ENCODE results near the gene HTR7.

Gene HTR7

DNA sequence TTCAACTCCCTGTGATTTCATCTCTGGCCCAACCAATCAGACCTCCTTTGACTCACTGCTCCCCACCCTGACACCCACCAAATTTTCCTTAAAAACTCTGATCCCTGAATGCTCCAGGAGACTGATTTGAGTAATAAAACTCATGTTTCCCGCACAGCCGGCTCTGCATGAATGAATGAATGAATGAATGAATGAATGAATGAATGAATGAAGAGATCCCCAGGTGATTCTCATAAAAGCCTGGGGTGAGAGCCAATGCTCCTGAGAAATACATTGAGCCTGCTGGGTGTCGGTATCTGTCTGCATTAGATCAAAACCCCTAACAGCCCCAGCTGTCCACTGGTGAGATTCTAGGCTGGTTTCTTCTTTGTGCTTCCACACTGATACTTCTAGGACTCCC lies 58.7 kb downstream of the HTR7 start:
- H3K4me3 ChIP-seq (ENCODE audit: low read depth in 1 of 2, low read length in 2 of 2) = no peak overlapping the region
- no peaks in the 10 kb centered on the region for H3K9me3 ChIP-seq (ENCODE audit: low read length)
- H3K36me3 ChIP-seq (ENCODE audit: insufficient read depth, low read length) = no peaks in the 10 kb centered on the region
- no peak overlapping the region for H3K9ac ChIP-seq (ENCODE audit: low read length)
- no peak overlapping the region for H3K27ac ChIP-seq (ENCODE audit: low read depth, low read length)
- no peaks in the 10 kb centered on the region for H3K4me1 ChIP-seq (ENCODE audit: insufficient read depth, low read length)
- no peaks in the 10 kb centered on the region for H3K27me3 ChIP-seq (ENCODE audit: control insufficient read depth in 1 of 2, insufficient read depth in 2 of 2, low read length in 2 of 2)

DNA sequence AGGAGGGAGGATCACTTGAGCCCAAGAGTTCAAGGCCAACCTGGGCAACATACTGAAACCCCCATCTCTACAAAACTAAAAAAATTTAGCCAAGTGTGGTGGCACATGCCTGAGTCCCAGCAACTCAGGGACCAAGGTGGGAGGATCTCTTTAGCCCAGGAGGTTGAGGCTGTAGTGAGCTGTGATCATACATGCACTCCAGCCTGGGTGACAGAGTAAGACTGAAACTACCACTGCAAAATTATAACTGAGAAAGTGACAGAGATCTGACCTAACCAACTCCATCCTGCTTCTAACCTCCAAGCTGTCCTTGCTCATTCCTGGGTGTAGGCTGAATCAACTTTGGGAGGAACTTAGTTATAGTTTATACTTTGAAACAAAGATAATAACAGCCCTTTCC lies 59.4 kb downstream of the HTR7 start:
- Histone ChIP-seq H3K4me1 (ENCODE audit: insufficient read depth, low read length) (no peaks in the 10 kb centered on the region), H3K4me3 (ENCODE audit: low read depth in 1 of 2, low read length in 2 of 2) (no peak overlapping the region), H3K36me3 (ENCODE audit: insufficient read depth, low read length) (no peaks in the 10 kb centered on the region), H3K27ac (ENCODE audit: low read depth, low read length) (no peak overlapping the region), H3K9ac (ENCODE audit: low read length) (no peak overlapping the region), H3K27me3 (ENCODE audit: control insufficient read depth in 1 of 2, insufficient read depth in 2 of 2, low read length in 2 of 2) (no peaks in the 10 kb centered on the region), H3K9me3 (ENCODE audit: low read length) (no peaks in the 10 kb centered on the region)

GRCh38 chr10:90790422-90790821 lies 67.4 kb downstream of the HTR7 start:
- Histone ChIP-seq H3K4me3 (ENCODE audit: low read depth in 1 of 2, low read length in 2 of 2) (no peak overlapping the region), H3K4me1 (ENCODE audit: insufficient read depth, low read length) (no peaks in the 10 kb centered on the region), H3K9me3 (ENCODE audit: low read length) (no peaks in the 10 kb centered on the region), H3K27ac (ENCODE audit: low read depth, low read length) (no peak overlapping the region), H3K36me3 (ENCODE audit: insufficient read depth, low read length) (no peaks in the 10 kb centered on the region), H3K9ac (ENCODE audit: low read length) (no peak overlapping the region), H3K27me3 (ENCODE audit: control insufficient read depth in 1 of 2, insufficient read depth in 2 of 2, low read length in 2 of 2) (no peaks in the 10 kb centered on the region)

- no peak overlapping the region for H3K9ac ChIP-seq (ENCODE audit: low read length)
- H3K27ac ChIP-seq (ENCODE audit: low read depth, low read length) = no peak overlapping the region
- no peaks in the 10 kb centered on the region for H3K27me3 ChIP-seq (ENCODE audit: control insufficient read depth in 1 of 2, insufficient read depth in 2 of 2, low read length in 2 of 2)
- H3K36me3 ChIP-seq (ENCODE audit: insufficient read depth, low read length) = no peaks in the 10 kb centered on the region
- no peak overlapping the region for H3K4me3 ChIP-seq (ENCODE audit: low read depth in 1 of 2, low read length in 2 of 2)
- H3K4me1 ChIP-seq (ENCODE audit: insufficient read depth, low read length) = no peaks in the 10 kb centered on the region
- no peaks in the 10 kb centered on the region for H3K9me3 ChIP-seq (ENCODE audit: low read length)
Measured at GRCh38 chr10:90788968-90789367, 68.9 kb downstream of the HTR7 start.

- Histone ChIP-seq H3K4me1 (ENCODE audit: insufficient read depth, low read length) (no peaks in the 10 kb centered on the region), H3K9ac (ENCODE audit: low read length) (no peak overlapping the region), H3K27ac (ENCODE audit: low read depth, low read length) (no peak overlapping the region), H3K36me3 (ENCODE audit: insufficient read depth, low read length) (no peaks in the 10 kb centered on the region), H3K4me3 (ENCODE audit: low read depth in 1 of 2, low read length in 2 of 2) (no peak overlapping the region), H3K27me3 (ENCODE audit: control insufficient read depth in 1 of 2, insufficient read depth in 2 of 2, low read length in 2 of 2) (no peaks in the 10 kb centered on the region), H3K9me3 (ENCODE audit: low read length) (no peaks in the 10 kb centered on the region)
Measured at GRCh38 chr10:90788199-90788491, 69.7 kb downstream of the HTR7 start.

- Histone ChIP-seq H3K4me3 (ENCODE audit: low read depth in 1 of 2, low read length in 2 of 2) (no peak overlapping the region), H3K9ac (ENCODE audit: low read length) (no peak overlapping the region), H3K27me3 (ENCODE audit: control insufficient read depth in 1 of 2, insufficient read depth in 2 of 2, low read length in 2 of 2) (no peaks in the 10 kb centered on the region), H3K27ac (ENCODE audit: low read depth, low read length) (no peak overlapping the region), H3K9me3 (ENCODE audit: low read length) (no peaks in the 10 kb centered on the region), H3K36me3 (ENCODE audit: insufficient read depth, low read length) (no peaks in the 10 kb centered on the region), H3K4me1 (ENCODE audit: insufficient read depth, low read length) (no peaks in the 10 kb centered on the region)
Measured at GRCh38 chr10:90787393-90788198, 70.2 kb downstream of the HTR7 start.

- Histone ChIP-seq H3K27me3 (ENCODE audit: control insufficient read depth in 1 of 2, insufficient read depth in 2 of 2, low read length in 2 of 2) (no peaks in the 10 kb centered on the region), H3K9ac (ENCODE audit: low read length) (no peak overlapping the region), H3K9me3 (ENCODE audit: low read length) (no peaks in the 10 kb centered on the region), H3K4me3 (ENCODE audit: low read depth in 1 of 2, low read length in 2 of 2) (no peak overlapping the region), H3K36me3 (ENCODE audit: insufficient read depth, low read length) (no peaks in the 10 kb centered on the region), H3K4me1 (ENCODE audit: insufficient read depth, low read length) (no peaks in the 10 kb centered on the region), H3K27ac (ENCODE audit: low read depth, low read length) (no peak overlapping the region)
Measured at GRCh38 chr10:90785782-90786181, 72.1 kb downstream of the HTR7 start.

DNA sequence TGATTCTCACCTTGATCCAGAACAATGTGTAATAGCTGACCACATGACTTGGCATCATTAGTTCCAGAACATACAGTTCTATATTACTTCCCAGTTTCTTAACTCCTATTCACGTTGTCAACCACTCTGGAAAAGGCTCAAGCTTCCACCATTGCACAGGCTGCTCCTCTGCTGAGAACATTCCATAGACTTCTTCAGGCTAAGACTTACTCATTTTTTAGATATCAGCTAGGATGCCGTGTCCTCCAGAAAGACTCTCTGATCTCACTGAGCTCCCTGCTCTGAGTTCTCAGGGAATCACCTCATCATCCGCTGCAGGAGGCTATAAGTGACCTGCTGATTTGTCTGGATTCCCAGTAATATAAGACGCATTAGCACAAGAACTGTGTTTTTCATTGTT lies 73.1 kb downstream of the HTR7 start:
- Histone ChIP-seq H3K9ac (ENCODE audit: low read length) (no peak overlapping the region), H3K27ac (ENCODE audit: low read depth, low read length) (no peak overlapping the region), H3K36me3 (ENCODE audit: insufficient read depth, low read length) (no peaks in the 10 kb centered on the region), H3K9me3 (ENCODE audit: low read length) (no peaks in the 10 kb centered on the region), H3K4me3 (ENCODE audit: low read depth in 1 of 2, low read length in 2 of 2) (no peak overlapping the region), H3K4me1 (ENCODE audit: insufficient read depth, low read length) (no peaks in the 10 kb centered on the region), H3K27me3 (ENCODE audit: control insufficient read depth in 1 of 2, insufficient read depth in 2 of 2, low read length in 2 of 2) (no peaks in the 10 kb centered on the region)

- Histone ChIP-seq H3K9me3 (ENCODE audit: low read length) (no peaks in the 10 kb centered on the region), H3K27me3 (ENCODE audit: control insufficient read depth in 1 of 2, insufficient read depth in 2 of 2, low read length in 2 of 2) (no peaks in the 10 kb centered on the region), H3K4me3 (ENCODE audit: low read depth in 1 of 2, low read length in 2 of 2) (no peak overlapping the region), H3K27ac (ENCODE audit: low read depth, low read length) (no peak overlapping the region), H3K4me1 (ENCODE audit: insufficient read depth, low read length) (no peaks in the 10 kb centered on the region), H3K36me3 (ENCODE audit: insufficient read depth, low read length) (no peaks in the 10 kb centered on the region), H3K9ac (ENCODE audit: low read length) (no peak overlapping the region)
Measured at GRCh38 chr10:90780488-90780887, 77.4 kb downstream of the HTR7 start.

- no peaks in the 10 kb centered on the region for H3K36me3 ChIP-seq (ENCODE audit: insufficient read depth, low read length)
- no peak overlapping the region for H3K4me3 ChIP-seq (ENCODE audit: low read depth in 1 of 2, low read length in 2 of 2)
- no peaks in the 10 kb centered on the region for H3K27me3 ChIP-seq (ENCODE audit: control insufficient read depth in 1 of 2, insufficient read depth in 2 of 2, low read length in 2 of 2)
- H3K27ac ChIP-seq (ENCODE audit: low read depth, low read length) = no peak overlapping the region
- H3K4me1 ChIP-seq (ENCODE audit: insufficient read depth, low read length) = no peaks in the 10 kb centered on the region
- no peaks in the 10 kb centered on the region for H3K9me3 ChIP-seq (ENCODE audit: low read length)
- H3K9ac ChIP-seq (ENCODE audit: low read length) = no peak overlapping the region
Measured at GRCh38 chr10:90779548-90779947, 78.3 kb downstream of the HTR7 start.

GRCh38 chr10:90777621-90778020 lies 80.2 kb downstream of the HTR7 start:
- no peaks in the 10 kb centered on the region for H3K36me3 ChIP-seq (ENCODE audit: insufficient read depth, low read length)

DNA sequence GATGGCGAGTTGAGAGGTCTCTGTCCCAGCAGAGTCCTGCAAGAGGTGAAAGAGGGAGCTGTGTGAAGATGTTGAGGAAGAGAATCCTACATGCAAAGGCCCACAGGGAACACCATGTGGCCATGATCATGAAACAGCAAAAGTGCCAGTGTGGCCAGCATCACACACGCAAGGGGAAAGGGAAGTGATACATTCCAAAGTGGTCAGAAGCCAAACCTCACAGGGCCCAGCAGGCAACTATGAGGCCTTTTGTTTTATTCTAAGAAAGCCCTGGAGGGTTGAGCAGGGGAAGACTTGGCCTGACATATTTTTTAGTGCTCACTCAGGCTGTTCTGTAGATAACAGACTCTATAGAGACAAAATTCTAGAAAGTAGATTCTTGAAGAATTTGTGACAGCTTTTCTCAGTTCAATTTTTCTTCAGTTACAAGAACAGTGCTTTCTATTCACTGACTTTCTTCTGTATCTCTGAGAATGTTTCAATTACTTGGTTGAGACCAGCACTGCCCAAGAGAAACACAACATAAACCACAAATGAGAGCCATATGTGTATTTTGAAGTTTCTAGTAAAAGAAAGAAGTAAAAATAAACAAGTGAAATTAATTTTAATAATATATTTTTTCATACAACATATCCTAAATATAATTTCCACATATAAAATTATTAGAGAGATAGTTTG lies 82.3 kb downstream of the HTR7 start:
- Histone ChIP-seq H3K9me3 (ENCODE audit: low read length) (no peaks in the 10 kb centered on the region), H3K36me3 (ENCODE audit: insufficient read depth, low read length) (no peaks in the 10 kb centered on the region), H3K27ac (ENCODE audit: low read depth, low read length) (no peak overlapping the region), H3K4me3 (ENCODE audit: low read depth in 1 of 2, low read length in 2 of 2) (no peak overlapping the region), H3K9ac (ENCODE audit: low read length) (no peak overlapping the region), H3K4me1 (ENCODE audit: insufficient read depth, low read length) (no peaks in the 10 kb centered on the region), H3K27me3 (ENCODE audit: control insufficient read depth in 1 of 2, insufficient read depth in 2 of 2, low read length in 2 of 2) (no peaks in the 10 kb centered on the region)

More at GRCh38 chr10:90777621-90778020, 80.2 kb downstream of the HTR7 start:
- Histone ChIP-seq H3K4me1 (ENCODE audit: insufficient read depth, low read length) (no peaks in the 10 kb centered on the region), H3K27me3 (ENCODE audit: control insufficient read depth in 1 of 2, insufficient read depth in 2 of 2, low read length in 2 of 2) (no peaks in the 10 kb centered on the region), H3K9ac (ENCODE audit: low read length) (no peak overlapping the region), H3K9me3 (ENCODE audit: low read length) (no peaks in the 10 kb centered on the region), H3K4me3 (ENCODE audit: low read depth in 1 of 2, low read length in 2 of 2) (no peak overlapping the region), H3K27ac (ENCODE audit: low read depth, low read length) (no peak overlapping the region)
